GM21529 (cell line): ENCODE results near the gene ZNF827.
"Not testable (repeated sequence)": the region's sequence is repeated elsewhere in the genome, so short reads cannot be mapped to it uniquely, and the experiment has no call there.

Source experiments
- ATAC-seq: cut with Tn5 transposase; IDR thresholded peaks from one replicate; pipeline ENCODE4 v1.9.1; 2021; ENCODE audit not compliant: unreplicated experiment

Gene ZNF827

DNA sequence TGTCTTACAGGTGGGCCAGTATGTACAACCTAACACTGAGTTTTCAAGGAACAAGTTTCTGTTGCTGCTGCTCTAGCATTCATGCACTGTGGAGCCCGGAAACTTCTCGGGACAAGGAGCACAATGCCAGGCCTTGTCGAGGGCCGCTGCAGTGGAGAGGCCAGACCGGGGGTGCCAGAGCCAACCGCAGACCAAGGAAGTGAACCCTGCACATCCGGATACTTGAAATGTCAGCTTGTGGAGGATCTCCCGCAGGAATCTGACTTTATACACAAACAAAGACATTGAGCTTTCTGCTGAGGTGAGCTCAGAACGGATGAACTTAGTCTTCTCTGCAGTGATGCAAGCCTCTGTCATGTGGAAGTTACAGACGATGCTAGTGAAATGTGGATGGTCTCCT, 99.5 kb downstream of the ZNF827 start:
- ATAC-seq = no peak

DNA sequence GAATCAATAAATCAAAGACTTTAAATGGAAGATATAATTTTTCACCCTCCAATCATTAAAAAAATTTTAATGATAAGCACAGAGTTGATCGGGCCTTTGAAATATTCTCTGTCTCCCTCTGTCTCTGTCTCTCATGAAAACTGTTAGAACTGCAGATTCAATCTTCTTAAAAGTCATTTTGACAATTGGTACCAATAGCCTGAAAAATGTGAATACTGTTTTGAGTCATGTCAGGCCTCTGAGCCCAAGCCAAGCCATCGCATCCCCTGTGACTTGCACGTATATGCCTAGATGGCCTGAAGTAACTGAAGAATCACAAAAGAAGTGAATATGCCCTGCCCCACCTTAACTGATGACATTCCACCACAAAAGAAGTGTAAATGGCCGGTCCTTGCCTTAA, 106.2 kb downstream of the ZNF827 start:
- not testable (repeated sequence) for ATAC-seq

DNA sequence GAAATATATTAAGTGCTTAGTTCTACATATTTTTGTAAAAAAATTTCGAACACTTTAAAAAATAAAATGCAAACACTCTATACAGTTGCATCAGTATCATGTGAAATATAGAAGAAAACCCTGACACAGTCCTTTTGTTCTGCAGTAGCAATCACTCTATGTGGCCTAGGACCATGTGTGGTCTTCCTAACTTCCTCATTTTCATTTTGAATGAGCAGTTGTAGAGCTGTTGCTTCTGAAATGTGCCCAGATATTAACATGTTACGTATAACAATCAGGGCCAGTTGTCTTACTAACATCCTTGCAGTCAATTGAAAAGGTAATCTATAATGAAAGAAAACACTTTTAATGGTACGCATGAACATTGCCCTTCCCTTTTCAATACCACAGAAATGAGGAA, 107.9 kb downstream of the ZNF827 start:
- peak; percentile 60 for ATAC-seq

DNA sequence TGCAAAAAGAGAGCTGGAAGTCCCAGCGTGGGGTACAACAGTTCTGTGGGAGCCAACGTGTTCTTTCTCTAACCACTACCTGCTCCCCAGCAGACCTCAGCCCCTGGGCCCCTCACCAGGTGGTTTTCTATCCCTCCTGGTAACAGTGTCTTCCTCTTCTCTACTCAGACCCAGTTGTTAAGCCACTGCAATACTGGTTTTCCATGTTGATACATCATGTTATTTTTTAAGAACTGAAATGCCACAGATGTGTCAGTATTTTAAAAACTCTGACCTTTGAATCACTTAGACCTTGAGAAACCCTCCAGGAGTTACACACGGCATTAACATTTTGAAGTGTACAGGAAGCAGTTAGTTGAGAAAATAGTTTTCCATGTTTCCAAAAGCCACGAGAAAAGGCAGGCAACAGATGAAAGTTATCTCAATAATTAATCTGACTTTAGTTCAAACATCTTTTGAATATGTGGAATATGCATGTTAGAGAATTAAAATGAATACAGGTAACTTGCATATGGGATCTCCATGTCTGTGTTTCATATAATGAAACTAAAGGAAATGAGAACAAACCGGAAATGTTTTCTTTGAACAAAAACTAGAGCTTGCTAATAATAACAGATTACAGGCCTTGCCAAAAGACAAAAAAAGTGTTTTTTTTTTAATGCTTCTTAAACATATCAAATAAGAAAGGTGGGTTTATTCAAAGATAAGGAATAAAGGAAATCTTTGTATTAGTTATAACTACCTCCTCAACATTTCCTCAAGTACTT, 108.8 kb downstream of the ZNF827 start:
- peak; percentile 58 for ATAC-seq

DNA sequence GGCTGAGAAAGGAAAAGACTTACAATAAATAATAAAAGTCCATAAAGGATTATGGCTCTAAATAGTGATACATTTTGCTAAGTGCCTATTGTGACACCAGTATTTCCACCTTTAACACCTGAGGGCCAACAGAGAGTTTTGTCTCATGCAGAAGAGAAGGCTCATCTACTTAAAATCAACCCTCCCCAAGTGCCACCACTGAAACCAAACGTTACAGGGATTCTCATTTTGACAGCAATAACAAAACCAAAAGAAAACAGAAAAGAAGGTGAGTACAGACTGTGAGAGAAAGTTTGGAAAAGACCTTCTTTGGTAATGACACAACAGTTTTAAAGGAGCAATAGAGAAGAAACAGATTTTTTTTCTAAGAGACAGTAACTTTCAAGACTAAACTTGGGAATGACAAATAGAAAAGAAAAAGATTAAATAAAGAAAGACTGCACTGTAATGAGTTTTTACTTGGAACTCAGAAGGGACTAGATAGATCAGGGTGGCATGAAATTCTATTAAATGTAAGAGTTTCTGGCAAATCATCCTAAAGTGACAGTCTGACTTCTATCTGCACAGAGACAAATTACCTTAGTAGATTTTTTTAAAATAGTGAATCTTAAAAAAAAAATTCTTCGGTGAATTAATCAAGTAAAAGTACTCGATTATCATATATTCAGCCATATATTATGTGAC, 109.7 kb downstream of the ZNF827 start:
- peak; percentile 71 for ATAC-seq

DNA sequence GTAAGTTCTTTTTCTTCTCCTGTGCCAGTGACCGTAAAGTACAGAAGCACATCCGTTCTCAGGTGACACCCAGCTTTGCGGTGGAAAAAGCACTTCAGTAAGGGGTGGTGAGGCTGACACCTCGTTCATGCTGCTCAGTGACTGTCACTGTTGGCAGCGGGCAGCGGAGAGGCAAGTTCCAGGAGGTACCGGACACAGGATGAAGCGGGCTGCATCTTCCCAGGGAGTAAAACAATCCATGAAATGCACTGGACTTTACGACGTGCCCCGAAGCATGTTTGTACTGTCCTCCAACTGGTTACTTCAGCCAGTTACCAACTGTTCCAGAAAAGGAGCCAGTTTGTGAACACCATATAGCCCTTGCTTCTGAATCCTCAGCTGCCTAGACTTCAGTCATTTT, 110.7 kb downstream of the ZNF827 start:
- ATAC-seq = no peak

DNA sequence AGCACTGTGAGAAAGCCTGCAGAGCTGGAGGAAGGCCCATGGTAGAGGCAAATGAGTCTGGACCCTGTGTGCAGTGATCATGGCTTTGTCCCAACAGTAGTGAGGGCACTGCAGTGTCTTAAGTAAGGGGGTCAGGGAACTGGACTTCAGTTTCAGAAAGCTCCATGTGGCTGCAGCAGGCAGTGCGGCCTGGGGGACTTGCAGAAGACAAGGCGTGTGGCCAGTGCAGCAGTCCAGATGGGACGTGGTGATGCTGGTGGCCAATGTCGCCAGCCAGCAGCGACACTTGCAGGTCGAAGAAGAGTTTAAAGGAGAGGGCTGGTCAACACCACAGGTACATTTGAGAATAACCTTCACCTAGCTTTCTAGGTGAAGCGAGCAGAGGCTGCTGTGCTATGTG, 113.4 kb downstream of the ZNF827 start:
- ATAC-seq = no peak

DNA sequence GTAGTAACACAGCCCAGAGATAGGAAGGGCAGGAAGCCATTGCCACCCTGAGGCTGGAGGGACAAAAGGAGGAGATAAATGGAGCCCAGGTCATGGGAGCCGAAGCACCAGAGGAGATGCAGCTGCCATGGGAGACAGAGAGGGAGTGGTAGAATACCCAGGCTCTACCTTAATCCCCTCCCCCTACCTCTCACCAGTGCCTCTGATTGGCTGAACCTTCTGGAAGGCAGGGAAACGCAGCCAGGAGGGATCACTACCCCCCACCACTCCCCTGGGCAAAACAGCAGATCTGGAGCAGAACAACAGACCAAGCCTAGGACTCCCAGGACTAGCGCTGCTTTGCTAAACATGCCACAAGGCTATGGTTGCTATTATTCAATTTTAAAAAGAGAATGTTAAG, 114.2 kb downstream of the ZNF827 start:
- ATAC-seq = no peak

DNA sequence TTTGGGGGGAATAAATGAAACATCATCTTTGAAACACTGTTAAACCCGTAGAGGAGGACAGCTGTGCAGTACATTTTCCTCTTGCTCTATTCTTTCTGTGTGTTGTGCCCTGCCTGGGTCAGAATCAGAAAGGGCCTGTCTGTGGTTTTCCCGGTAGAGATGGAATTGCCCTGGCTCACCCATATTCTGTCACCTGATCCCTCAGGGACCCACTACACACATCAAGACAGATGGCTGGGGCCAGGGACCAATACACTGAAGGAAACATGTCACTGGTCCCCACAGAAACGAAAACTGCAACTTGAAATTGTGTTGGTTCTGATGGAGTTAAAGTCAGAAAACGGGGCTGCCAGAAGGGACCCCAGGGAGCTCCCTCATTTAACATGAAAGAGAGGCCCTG, 114.9 kb downstream of the ZNF827 start:
- peak; percentile 48 for ATAC-seq

DNA sequence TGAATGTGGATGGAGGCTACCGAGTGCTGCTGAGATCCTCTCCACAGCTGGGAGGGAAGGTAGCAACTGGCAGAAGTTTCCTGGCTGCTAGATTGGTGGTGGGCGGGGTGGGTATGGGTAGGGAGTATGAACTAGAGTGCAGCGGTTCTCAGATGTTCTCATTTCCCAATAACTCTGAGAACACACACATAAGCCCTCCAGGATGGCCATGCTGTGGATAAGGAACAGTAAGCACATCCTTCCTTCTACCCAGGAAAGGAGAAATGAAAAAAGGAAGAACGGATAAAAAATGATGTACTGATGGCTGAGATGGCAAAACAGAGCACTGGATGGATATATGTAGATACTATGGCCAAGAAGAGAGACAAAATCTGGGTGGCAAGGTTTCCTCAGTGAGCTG, 116.0 kb downstream of the ZNF827 start:
- ATAC-seq = no peak

DNA sequence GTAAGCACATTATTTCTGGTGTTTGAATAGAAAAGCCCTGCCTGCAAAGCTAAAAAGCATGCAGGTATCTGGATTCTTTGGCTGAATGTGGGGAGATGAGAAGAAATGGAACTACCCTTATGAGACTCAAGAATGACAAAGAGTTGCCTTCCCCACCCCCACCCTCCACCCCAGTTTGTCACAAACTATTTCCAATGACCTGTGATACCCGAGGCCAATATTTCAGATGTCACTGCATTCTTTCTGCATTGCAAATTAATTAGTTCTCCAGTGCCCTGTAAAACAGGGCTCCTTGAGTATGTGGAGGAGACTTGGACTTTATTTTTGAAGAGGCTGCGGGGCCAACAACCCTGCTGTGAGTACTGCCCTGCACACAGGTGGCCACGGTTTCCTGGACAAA, 116.4 kb downstream of the ZNF827 start:
- no peak for ATAC-seq

DNA sequence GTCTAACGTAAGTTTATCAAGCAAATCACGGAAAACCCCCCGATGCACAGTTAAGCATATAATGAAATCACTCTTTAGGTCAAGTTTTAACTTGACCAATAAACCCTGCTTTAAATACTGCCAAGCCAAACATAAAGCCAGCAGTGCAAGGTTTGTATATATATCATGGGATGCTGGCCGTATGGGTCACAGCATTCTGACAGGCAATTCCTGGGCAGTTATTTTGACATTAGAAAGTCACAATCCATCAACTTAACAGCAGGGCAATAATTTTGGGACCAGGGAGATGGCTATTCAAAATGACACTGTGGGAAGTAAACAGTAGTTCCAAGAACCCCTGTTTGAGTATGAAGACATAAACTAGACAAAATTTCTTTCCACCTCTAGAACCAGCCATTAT, 116.9 kb downstream of the ZNF827 start:
- ATAC-seq = no peak

DNA sequence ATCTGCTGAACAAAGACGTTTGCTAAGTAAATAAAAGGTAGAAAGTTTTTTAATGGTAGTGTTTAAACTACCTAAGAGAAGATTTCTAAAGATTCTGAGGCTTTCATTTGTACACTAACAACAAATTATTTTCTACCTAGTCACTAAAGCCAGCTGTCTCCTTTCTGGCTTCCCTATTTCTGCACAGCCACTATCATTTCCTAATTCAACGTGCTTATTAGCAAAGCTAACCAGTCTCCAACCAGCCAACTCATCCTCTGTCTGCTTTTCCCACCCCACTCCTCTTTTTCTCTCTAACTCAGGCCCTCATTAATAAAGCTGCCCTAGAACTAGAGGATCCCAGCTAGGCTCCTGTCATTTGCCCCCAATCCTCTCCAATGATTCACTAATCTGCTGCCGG, 118.2 kb downstream of the ZNF827 start:
- ATAC-seq = no peak

DNA sequence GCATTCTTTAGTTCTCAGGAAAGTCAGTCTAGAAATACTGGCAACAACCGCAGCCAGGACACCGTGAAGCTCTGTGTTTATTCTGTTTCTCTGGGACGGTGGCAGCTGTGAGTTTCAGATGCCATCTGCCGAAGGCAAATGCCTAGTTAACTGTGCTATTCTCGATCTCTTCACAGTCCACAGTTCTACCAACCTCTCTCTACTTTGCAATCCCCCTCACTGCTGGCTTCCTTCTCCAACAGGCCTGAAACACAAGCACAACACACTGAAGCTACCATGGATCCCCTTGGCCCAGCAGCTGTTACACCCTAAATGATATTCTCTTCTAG, 118.8 kb downstream of the ZNF827 start:
- ATAC-seq = no peak

DNA sequence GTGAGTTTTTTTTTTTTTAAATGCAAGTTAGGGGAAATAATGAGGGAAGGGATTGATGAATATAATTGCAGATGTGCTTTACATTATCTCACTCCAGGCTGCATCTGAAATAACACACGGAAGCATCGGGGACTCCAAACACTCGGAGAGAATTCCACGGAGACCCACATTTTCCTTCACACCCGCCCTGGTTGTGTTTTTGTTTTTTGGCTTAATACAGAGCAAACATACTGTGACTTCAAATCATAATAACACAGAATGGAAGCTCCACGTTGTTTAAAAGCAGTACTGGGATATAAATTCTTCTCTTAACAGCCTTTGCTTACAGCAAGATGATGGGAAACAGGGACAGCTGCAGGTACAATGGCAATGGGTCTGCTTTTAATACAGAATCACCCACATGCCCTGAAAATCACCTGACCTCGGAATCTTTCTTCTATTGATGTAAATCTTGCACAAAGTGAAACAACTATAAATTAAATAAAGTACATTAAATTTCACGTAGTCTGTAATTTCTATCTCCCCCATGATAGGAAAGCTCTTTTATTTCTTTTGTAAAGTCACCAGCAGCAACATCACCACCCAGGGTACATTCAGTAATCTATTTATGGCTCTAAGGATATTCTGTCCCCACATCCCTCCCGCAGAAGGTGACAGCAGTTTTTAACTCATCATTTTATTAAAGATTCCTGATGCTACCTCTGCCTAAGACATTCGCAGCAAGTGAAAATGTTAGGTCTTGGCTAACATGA, 119.3 kb downstream of the ZNF827 start:
- no peak for ATAC-seq

DNA sequence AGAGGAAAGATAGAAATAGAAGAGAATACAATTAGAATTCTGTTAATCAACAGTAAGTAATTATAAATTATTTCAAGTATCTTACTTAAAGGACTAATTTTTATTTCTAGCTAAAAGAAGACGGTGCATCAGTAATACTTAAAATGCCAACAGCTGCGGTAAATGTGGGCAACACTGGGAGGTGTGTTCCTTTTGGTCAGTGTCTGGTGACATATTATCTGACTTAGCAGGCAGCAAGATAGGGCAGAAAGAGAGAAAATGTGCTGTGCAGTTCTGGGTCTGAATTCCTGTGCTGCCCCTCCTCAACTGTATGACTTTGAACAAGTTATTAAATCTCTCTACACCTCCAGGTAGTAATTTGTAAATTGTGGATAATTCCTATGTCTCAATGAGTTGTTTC, 120.6 kb downstream of the ZNF827 start:
- ATAC-seq = no peak

DNA sequence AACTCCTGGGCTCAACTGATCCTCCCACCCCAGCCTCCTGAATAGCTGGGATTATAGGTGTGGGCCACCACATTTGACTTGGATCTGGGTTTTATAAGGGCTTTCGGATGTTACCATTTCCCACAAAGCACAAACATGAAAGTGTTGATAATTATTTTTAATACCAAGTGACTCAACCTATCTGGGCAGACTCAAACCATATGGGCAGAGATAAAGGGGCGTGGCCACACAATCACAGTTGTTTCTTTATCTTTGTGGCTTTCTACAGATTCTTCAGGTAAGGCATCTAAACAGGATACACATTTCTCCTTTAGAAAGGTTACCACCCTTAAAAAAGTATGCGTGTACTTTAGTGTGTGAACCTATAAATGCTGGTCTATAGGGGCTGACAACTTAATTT, 122.5 kb downstream of the ZNF827 start:
- no peak for ATAC-seq

DNA sequence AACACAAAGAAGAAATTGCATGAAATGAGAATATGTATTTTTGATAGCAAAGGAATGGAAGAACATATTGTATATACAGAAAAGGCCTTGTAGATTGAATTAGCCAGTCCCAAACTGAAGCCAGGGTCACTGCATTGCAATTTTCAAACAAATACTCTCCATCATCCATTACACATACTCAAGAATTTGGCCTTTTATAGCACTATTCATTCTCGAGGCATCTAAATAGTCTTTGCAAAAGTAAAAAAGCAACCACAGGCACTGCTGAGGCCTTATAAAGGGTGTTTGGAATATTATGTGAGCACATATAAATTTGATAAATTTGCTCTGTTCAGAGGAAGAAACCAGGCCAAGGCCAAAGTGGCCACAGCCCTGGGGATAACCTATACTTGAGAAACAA, 123.0 kb downstream of the ZNF827 start:
- ATAC-seq = no peak

DNA sequence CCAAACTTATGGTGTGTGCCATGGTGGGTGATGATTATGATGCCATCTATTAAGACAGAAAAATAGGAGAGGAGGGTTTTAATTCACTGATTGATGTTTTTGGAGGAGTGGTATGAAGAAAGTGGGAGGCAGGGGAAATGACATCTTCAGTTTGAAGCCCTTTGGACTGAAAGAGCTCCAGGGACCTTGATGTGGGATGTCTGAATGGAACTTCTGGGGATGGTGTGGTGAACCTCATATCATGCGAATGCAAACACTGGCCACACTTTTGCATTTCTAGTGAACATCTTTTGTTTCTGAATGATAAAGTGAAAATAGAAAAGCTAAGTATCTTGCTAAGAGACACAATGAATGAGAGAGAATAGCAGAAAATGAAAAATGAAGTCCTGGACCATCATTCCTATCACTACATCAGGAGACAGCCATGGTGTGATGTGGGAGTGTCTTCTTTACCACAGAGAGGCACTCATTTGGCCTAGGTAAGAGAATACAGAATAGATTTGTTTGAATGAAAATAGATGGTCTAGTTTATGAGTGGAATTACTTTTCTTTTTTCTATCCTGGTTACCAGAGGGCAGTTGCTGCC, 123.5 kb downstream of the ZNF827 start:
- no peak for ATAC-seq

DNA sequence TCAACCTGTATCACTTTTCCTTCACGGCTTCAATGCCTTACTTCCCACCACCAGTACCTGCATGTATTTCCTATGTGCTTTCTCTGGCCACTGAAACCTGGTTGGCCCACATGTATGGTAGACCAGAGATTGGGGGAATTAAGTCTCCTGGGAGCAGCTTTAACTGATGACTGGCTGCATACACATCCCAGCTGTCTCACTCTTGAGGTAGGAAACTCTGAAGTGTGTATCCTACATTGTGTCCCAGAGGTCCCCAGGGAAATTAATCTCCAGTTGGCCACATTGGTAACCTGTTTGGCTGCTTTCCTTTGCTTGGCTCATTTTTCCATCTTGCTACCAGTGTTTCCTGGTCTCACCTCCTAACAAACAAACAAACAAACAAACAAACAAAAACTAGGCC, 124.4 kb downstream of the ZNF827 start:
- no peak for ATAC-seq

DNA sequence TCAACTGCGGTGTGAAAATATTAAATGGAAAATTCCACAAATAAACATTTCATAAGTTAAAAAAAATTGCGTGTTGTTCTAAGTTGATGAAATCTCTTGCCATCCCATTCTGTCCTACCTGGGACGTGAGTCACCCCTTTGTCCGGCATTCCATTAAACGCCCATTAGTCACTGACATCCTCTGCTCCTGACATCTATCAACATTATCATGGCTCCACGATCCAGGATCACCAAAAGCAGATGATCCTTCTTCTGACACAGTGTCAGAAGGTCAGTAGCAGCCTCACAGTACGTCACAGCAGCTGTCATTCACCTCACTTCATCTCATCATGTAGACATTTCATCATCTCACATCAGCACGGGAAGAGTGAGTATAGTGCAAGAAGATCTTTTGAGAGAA, 125.7 kb downstream of the ZNF827 start:
- ATAC-seq = no peak
